ENCODE results near the gene PILRB.
"Not testable (repeated sequence)": the region's sequence is repeated elsewhere in the genome, so short reads cannot be mapped to it uniquely, and the experiment has no call there.

PILRB gene

DNA sequence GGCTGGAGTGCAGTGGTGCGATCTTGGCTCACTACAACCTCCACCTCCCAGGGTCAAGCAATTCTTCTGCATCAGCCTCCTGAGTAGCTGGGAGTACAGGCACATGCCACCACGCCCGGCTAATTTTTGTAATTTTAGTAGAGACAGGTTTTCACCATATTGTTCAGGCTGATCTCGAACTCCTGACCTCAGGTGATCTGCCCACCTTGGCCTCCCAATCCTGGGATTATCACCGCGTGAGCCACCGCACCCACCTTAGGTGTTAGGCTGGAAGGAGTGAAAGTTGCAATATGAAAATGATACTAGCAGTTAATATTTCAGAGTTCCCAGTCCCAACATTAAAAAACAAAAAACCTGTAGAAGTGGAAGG, 8.1 kb downstream of the PILRB start:
- Mint-ChIP-seq H3K27ac (peak overlapping the region; percentile 94), H3K4me1 (peaks cover 41% of the 10 kb centered on the region), H3K36me3 (peaks cover 16% of the 10 kb centered on the region), H3K4me3 (peak overlapping the region; percentile 61)
- not testable (repeated sequence) for ATAC-seq (ENCODE audit: low read depth); H3K9me3 Mint-ChIP-seq; H3K27me3 Mint-ChIP-seq
- peak in 1 of 2 donors; percentile 13 for DNase-seq (ENCODE audit: low spot score in 2 of 2)

DNA sequence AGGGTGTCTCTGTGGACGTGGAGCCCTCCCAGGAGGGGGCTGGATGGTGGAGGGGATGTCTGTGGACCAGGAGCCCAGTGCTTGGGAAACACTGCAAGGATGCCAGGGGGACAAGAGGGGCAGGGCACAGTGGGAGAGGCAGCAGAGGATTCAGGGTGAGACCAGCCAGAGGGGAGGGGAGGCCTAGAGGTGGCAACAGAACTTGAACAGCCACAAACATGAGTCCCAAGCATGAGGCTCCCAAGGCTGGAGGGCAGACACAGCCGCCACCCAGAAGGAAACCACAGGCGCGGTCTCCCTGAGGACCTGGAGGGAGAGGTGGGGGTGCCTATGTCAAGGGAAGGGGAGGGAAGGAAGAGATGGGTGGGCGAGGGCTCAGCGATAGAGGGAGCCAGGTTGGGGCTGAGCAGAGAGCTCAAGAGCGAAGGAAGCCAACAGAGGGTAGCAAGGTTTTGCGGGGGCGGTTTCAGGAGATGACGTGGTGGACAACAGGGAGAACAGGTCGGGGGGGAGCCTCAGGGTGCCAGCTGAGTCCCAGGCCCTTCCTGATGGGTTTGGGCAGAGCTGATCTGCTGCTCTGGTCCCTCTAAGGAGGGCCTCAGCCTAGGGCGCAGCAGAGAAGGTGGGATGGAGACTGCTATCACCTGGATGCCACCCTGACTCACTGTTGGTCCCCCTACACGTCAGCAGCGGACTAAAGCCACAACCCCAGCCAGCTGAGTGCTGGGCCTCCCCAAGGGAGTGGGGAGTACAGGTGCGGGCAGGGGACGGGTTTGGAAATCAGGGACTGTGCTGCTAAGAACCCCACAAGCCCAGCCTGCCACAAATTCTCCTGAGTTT, 8.7 kb downstream of the PILRB start:
- H3K4me3 Mint-ChIP-seq = peak overlapping the region; percentile 61
- ATAC-seq (ENCODE audit: low read depth) = no peak
- H3K9me3 Mint-ChIP-seq = no peaks in the 10 kb centered on the region
- H3K36me3 Mint-ChIP-seq = peaks cover 15% of the 10 kb centered on the region
- H3K27ac Mint-ChIP-seq = peak overlapping the region; percentile 94
- peak in 1 of 2 donors; percentile 45 for DNase-seq (ENCODE audit: low spot score in 2 of 2)
- no peaks in the 10 kb centered on the region for H3K27me3 Mint-ChIP-seq
- peaks cover 41% of the 10 kb centered on the region for H3K4me1 Mint-ChIP-seq

DNA sequence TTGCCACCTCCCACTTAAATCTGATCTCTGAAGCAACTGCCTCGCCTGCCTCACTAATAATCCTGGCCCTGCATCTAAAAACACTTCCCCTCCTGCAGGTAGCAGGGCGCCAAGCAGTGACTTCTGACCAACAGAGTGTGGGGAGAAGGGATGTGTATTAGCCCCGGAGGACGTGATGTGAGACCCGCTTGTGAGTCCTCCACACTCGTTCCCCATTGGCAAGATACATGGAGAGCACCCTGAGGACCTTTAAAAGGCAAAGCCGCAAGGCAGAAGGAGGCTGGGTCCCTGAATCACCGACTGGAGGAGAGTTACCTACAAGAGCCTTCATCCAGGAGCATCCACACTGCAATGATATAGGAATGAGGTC, 9.3 kb downstream of the PILRB start:
- peaks cover 41% of the 10 kb centered on the region for H3K4me1 Mint-ChIP-seq

DNA sequence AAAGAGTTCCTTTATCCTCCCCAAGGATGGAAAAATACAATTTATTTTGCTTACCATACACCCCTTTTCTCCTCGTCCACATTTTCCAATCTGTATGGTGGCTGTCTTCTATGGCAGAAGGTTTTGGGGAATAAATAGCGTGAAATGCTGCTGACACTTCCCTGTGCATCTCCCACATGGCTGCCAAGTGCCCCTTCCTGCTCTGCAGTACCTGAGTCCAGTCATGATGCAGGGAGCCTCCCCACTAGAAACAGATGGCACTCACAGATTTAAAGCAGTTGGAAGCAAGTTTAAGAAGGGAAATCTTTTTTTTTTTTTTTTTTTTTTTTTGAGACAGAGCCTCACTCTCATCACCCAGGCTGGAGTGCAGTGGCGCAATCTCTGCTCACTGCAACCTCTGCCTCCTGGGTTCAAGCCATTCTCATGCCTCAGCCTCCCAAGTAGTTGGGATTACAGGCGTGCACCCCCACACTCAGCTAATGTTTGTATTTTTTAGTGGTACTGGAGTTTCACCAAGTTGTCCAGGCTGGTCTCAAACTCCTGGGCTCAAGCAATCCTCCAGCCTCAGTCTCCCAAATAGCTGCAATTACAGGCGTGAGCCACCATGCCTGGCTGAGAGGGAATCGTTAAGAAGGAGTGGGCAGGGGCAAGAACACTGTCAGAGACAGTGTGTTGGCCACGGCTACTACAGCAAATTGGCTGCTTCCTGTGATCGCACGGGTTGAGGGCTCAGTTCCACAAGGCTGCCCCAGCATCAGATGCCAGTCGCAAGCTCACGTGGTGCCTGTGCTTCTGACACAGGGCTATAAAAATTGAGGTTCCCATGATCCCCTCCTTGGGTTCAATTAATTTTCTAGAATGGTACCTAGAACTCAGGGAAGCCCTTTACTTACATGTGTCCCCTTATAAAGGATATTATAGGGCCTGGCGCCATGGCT, 10.0 kb downstream of the PILRB start:
- Mint-ChIP-seq H3K27me3 (no peaks in the 10 kb centered on the region), H3K4me1 (peaks cover 43% of the 10 kb centered on the region), H3K4me3 (peak overlapping the region; percentile 47), H3K9me3 (no peaks in the 10 kb centered on the region), H3K36me3 (peaks cover 9% of the 10 kb centered on the region), H3K27ac (peak overlapping the region; percentile 94)
- ATAC-seq (ENCODE audit: low read depth) = peak; percentile 45
- peak; percentile 60 to 68 for DNase-seq (ENCODE audit: low spot score in 2 of 2)

More for the DNA sequence above, 9.3 kb downstream of the PILRB start:
- no peaks in the 10 kb centered on the region for H3K27me3 Mint-ChIP-seq
- no peaks in the 10 kb centered on the region for H3K9me3 Mint-ChIP-seq
- ATAC-seq (ENCODE audit: low read depth) (no peak), DNase-seq (ENCODE audit: low spot score in 2 of 2) (no peak)
- H3K36me3 Mint-ChIP-seq = peaks cover 10% of the 10 kb centered on the region
- H3K27ac Mint-ChIP-seq = peak overlapping the region; percentile 94
- H3K4me3 Mint-ChIP-seq = peak overlapping the region; percentile 45

DNA sequence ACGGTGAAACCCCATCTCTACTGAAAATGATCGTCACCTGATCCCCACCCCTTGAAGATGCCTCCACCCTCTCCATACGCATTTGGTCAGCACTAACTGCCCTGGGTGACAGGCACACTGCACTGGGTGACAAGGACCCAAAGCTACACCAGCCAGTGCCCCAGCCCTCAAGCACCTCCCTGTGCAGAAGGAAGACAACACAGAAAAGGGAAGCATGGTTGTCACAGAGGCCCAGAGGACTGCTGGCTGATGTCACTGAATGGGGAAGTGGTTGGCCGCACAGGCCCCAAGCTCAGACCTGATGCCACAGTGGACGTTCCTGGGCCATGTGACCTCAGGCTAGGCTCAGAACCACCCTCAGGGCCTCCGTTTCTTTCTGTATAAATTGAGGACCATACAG, 11.2 kb downstream of the PILRB start:
- Mint-ChIP-seq H3K9me3 (no peaks in the 10 kb centered on the region), H3K4me1 (peaks cover 47% of the 10 kb centered on the region), H3K27ac (peak overlapping the region; percentile 94), H3K36me3 (peaks cover 4% of the 10 kb centered on the region), H3K4me3 (peak overlapping the region; percentile 63), H3K27me3 (no peaks in the 10 kb centered on the region)
- ATAC-seq (ENCODE audit: low read depth) (peak; percentile 78), DNase-seq (ENCODE audit: low spot score in 2 of 2) (peak; percentile 71 to 85)

DNA sequence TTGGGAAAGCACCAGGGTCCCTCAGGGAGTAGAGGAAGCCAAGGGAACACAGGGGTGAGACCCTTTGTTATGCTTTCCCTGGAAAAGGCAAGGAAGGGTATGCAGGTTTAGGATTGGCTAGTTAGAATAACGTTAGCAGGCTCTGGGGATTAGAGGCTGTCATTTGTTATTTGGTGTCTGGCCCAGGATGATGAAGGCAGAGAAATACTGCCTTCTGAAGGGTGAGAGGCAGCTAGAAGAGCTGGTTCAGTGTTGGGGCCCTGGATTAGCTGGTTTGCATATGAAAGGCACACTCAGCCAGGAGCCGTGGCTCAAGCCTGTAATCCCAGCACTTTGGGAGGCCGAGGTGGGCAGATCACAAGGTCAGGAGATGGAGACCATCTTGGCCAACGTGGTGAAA, 12.4 kb downstream of the PILRB start:
- H3K4me1 Mint-ChIP-seq = peaks cover 55% of the 10 kb centered on the region
- H3K27ac Mint-ChIP-seq = peak overlapping the region; percentile 94
- H3K27me3 Mint-ChIP-seq = no peaks in the 10 kb centered on the region
- H3K4me3 Mint-ChIP-seq = no peak overlapping the region
- ATAC-seq (ENCODE audit: low read depth) (no peak), DNase-seq (ENCODE audit: low spot score in 2 of 2) (no peak)
- no peaks in the 10 kb centered on the region for H3K36me3 Mint-ChIP-seq
- no peaks in the 10 kb centered on the region for H3K9me3 Mint-ChIP-seq

DNA sequence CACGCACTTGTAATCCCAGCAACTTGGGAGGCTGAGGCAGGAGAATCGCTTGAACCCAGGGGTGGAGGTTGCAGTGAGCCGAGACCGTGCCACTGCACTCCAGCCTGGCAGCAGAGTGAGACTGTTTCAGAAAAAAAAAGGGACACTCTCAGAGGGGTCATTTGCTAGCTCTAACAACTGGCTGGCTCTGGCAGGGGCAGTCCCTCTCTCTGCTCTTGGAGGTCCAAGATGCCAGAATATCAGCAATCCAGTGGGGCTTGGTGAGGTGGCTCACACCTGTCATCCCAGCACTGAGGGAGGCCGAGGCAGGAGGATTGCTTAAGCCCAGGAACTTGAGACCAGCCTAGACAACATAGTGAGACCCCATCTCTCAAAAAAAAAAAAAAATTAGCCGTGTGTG, 12.8 kb downstream of the PILRB start:
- Mint-ChIP-seq H3K36me3 (no peaks in the 10 kb centered on the region), H3K9me3 (no peaks in the 10 kb centered on the region), H3K4me3 (peak overlapping the region; percentile 43), H3K27ac (peak overlapping the region; percentile 94), H3K4me1 (peaks cover 51% of the 10 kb centered on the region), H3K27me3 (no peaks in the 10 kb centered on the region)
- DNase-seq (ENCODE audit: low spot score in 2 of 2) (no peak), ATAC-seq (ENCODE audit: low read depth) (no peak)

DNA sequence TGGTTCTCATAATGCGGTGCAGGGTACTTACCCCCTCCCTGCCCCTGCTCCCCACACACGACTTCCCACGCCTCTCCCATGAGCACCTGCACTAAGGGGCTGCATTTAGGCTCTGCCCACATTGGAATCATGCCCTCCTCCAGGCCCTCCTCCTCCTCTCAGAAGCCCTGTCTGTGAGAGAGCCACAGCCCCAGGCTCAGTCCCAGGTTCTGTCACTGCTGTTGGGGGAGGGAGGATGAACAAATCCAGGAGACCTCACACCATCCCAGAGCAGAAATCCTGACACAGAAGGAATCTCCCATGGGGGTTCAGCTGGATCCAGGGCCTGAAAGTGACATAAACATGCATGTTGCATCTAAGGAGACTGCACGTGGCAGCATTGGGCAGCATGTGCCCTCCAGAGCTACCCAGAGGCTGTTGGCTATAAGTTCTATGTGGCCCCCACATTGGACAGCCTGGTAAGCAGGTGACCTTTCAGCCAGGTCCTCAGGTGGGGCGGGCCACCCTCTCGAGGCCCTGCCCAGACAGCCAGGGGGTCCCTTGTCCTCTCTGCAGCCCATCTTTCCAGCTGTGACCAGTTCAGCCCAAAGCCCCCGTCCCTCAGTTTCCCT, 13.7 kb downstream of the PILRB start:
- H3K4me3 Mint-ChIP-seq = no peak overlapping the region
- H3K27me3 Mint-ChIP-seq = no peaks in the 10 kb centered on the region
- H3K4me1 Mint-ChIP-seq = peaks cover 44% of the 10 kb centered on the region
- DNase-seq (ENCODE audit: low spot score in 2 of 2) (no peak), ATAC-seq (ENCODE audit: low read depth) (no peak)
- H3K27ac Mint-ChIP-seq = peak overlapping the region; percentile 94
- no peaks in the 10 kb centered on the region for H3K9me3 Mint-ChIP-seq
- H3K36me3 Mint-ChIP-seq = no peaks in the 10 kb centered on the region

DNA sequence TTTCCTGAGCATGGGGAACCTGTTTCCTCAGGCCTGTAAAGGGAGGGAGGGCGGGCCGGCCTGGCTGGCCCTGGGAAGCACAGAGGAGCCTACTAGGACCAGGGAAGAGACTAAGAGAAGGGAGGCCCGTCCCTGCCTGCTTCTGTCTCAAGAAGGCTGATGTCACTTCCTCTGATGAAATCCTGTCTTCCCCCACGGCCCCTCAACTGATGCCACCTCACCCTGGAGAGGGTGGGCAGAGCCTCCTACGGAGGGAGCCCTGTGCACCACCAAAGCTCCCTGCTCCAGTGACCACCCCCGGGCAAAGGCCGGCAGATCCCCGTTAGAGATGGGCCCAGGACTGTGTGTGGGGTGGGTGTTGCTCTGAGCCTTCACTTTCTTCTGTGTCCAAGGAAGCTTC, 14.3 kb downstream of the PILRB start:
- no peaks in the 10 kb centered on the region for H3K36me3 Mint-ChIP-seq
- H3K4me1 Mint-ChIP-seq = peaks cover 38% of the 10 kb centered on the region
- H3K27me3 Mint-ChIP-seq = no peaks in the 10 kb centered on the region
- DNase-seq (ENCODE audit: low spot score in 2 of 2) (no peak), ATAC-seq (ENCODE audit: low read depth) (no peak)
- H3K27ac Mint-ChIP-seq = peak overlapping the region; percentile 85
- H3K9me3 Mint-ChIP-seq = no peaks in the 10 kb centered on the region
- H3K4me3 Mint-ChIP-seq = no peak overlapping the region

DNA sequence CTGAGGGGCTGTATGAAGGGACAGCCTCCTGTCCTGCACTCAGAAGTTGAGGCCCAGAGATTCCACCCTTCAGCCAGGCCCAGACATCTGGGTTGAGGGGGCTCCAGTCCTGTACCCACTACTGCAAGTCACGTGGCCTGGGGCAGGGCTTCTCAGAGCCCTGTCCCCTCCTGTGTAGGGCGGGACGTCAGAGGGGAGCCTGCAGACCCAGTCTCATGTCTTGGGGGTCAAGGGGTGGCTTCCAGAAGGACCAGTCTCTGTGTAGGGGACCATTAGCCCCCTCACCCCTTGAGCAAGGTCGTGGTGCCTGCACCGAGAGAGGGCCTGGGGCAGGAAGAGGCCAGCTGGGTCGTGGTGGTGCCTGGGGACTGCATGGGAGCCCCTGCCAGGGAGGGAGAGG, 14.8 kb downstream of the PILRB start:
- H3K4me1 Mint-ChIP-seq = peaks cover 35% of the 10 kb centered on the region
- no peaks in the 10 kb centered on the region for H3K27me3 Mint-ChIP-seq
- H3K27ac Mint-ChIP-seq = peak overlapping the region; percentile 85
- no peak overlapping the region for H3K4me3 Mint-ChIP-seq
- no peaks in the 10 kb centered on the region for H3K36me3 Mint-ChIP-seq
- DNase-seq (ENCODE audit: low spot score in 2 of 2) = no peak
- H3K9me3 Mint-ChIP-seq = no peaks in the 10 kb centered on the region
- ATAC-seq (ENCODE audit: low read depth) = no peak

DNA sequence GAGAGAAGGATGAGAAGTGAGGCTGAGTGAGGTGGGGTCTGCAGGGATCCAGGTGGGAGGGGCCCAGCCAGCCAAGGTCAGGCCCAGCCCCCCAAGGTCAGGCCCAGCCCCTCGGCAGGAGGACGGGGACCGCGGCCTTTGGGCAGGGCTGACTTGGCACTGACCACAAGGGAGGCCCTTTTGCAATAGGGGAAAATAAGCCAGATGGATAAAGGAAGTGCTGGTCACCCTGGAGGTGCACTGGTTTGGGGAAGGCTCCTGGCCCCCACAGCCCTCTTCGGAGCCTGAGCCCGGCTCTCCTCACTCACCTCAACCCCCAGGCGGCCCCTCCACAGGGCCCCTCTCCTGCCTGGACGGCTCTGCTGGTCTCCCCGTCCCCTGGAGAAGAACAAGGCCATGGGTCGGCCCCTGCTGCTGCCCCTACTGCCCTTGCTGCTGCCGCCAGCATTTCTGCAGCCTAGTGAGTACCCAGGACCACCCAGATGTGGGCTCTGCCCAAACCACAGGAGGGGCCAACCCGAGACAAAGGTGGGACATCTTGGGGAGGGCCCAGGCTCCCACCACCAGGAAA, 15.4 kb downstream of the PILRB start, which contains the start of gene PILRA:
Gene PILRA, plus strand, starts transcription at position 227 of the 571 bp plus-strand sequence. Its CDS starts 170 bp downstream, at position 397.
- no peaks in the 10 kb centered on the region for H3K36me3 Mint-ChIP-seq
- H3K9me3 Mint-ChIP-seq = no peaks in the 10 kb centered on the region
- ATAC-seq (ENCODE audit: low read depth) (no peak), DNase-seq (ENCODE audit: low spot score in 2 of 2) (no peak)
- H3K27me3 Mint-ChIP-seq = no peaks in the 10 kb centered on the region
- peaks cover 31% of the 10 kb centered on the region for H3K4me1 Mint-ChIP-seq
- H3K4me3 Mint-ChIP-seq = peak within 1 kb of the TSS; percentile 64
- peak within 1 kb of the TSS; percentile 89 for H3K27ac Mint-ChIP-seq

DNA sequence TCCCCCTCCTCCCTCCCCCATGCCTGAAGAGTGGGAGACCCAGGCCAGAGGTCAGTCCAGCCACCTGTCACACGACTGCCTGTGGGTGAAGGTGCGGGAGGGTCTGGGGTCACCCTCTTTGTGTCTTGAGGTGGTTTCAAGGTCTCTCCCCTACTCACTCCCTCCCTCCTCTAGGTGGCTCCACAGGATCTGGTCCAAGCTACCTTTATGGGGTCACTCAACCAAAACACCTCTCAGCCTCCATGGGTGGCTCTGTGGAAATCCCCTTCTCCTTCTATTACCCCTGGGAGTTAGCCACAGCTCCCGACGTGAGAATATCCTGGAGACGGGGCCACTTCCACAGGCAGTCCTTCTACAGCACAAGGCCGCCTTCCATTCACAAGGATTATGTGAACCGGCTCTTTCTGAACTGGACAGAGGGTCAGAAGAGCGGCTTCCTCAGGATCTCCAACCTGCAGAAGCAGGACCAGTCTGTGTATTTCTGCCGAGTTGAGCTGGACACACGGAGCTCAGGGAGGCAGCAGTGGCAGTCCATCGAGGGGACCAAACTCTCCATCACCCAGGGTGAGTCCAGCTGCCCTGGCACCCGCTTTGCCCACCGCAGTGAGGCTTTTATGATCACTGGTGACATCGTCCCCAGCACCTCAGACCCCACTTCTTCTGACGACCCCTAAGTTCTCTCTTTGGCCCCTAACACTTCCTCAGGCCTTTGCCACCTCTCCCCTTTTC, 16.1 kb downstream of the PILRB start:
- H3K4me3 Mint-ChIP-seq = peak overlapping the region; percentile 64
- peak overlapping the region; percentile 89 for H3K27ac Mint-ChIP-seq
- H3K4me1 Mint-ChIP-seq = peaks cover 26% of the 10 kb centered on the region
- H3K36me3 Mint-ChIP-seq; H3K9me3 Mint-ChIP-seq; DNase-seq (ENCODE audit: low spot score in 2 of 2); H3K27me3 Mint-ChIP-seq: not testable (repeated sequence)
- ATAC-seq (ENCODE audit: low read depth) = peak; percentile 12

DNA sequence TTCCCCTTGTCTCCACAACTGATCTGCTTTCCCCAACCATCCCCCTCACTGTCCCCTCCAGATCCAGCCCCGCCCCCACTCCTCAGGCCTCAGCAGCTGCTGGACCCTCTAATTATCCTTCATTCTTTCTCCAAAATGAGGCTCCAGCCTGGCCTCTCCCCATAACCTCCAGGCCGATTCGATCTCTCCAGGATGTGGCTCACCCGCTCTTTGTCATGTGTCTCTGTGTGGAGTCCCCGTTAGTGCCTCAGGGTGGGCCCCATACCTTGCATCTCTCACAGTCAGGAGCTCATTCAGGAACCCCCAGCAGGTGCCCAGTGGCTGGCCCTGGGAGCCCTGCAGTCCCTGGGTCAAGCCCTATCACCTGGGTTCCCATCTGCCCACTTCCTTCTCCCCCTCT, 16.7 kb downstream of the PILRB start:
- ATAC-seq (ENCODE audit: low read depth) = no peak
- H3K27ac Mint-ChIP-seq = peak overlapping the region; percentile 89

More for the DNA sequence above, 16.7 kb downstream of the PILRB start:
- Mint-ChIP-seq H3K27me3 (no peaks in the 10 kb centered on the region), H3K4me3 (peak overlapping the region; percentile 64), H3K4me1 (peaks cover 25% of the 10 kb centered on the region), H3K9me3 (no peaks in the 10 kb centered on the region), H3K36me3 (no peaks in the 10 kb centered on the region)
- no peak for DNase-seq (ENCODE audit: low spot score in 2 of 2)
